H9 (cell line): Measurements from ENCODE around the gene RNF212. TPM values are rescaled to one million over a fixed set of nuclear protein-coding genes. Genes with fewer than 3 reads are reported as not detected.

Source experiments
- DNase-seq: peaks from one replicate; pipeline ENCODE4 v3.0.0-alpha.2; 2017
- H2AFZ ChIP-seq: one replicate; pipeline ENCODE4 v1.6.1; 2013; ENCODE audit warnings: mild to moderate bottlenecking, low read length, control low read depth, moderate library complexity
- H2AK5ac ChIP-seq: 2 replicates; pipeline ENCODE4 v1.6.1; 2013; ENCODE audit warnings: low read length, control low read depth, mixed read lengths; ENCODE audit not compliant: insufficient read length
- H2BK120ac ChIP-seq: one replicate; pipeline ENCODE4 v1.6.1; 2013; ENCODE audit warnings: low read depth, mild to moderate bottlenecking, low read length, control low read depth, inconsistent platforms; ENCODE audit not compliant: poor library complexity, severe bottlenecking
- H2BK12ac ChIP-seq: 2 replicates; pipeline ENCODE4 v1.6.1; 2013; ENCODE audit warnings: low read length, control low read depth, mixed read lengths, low read depth; ENCODE audit not compliant: insufficient read length
- H2BK15ac ChIP-seq: 2 replicates; pipeline ENCODE4 v1.6.1; 2013; ENCODE audit warnings: low read depth, low read length, control low read depth
- H2BK20ac ChIP-seq: one replicate; pipeline ENCODE4 v1.6.1; 2013; ENCODE audit warnings: low read depth, mild to moderate bottlenecking, low read length, control low read depth, inconsistent platforms; ENCODE audit not compliant: poor library complexity, severe bottlenecking
- H2BK5ac ChIP-seq: 2 replicates; pipeline ENCODE4 v1.6.1; 2013; ENCODE audit warnings: low read length, control low read depth, mixed read lengths; ENCODE audit not compliant: insufficient read length
- H3K14ac ChIP-seq: 2 replicates; pipeline ENCODE4 v1.6.1; 2013; ENCODE audit warnings: low read length, control low read depth; ENCODE audit not compliant: insufficient read depth
- H3K18ac ChIP-seq: 2 replicates; pipeline ENCODE4 v1.6.1; 2013; ENCODE audit warnings: low read depth, mild to moderate bottlenecking, mixed read lengths, low read length, control low read depth; ENCODE audit not compliant: insufficient read length
- H3K23ac ChIP-seq: 2 replicates; pipeline ENCODE4 v1.6.1; 2013; ENCODE audit warnings: low read length, control low read depth, mixed read lengths, low read depth; ENCODE audit not compliant: insufficient read length
- H3K23me2 ChIP-seq: 2 replicates; pipeline ENCODE4 v1.6.1; 2013; ENCODE audit warnings: low read depth, mild to moderate bottlenecking, mixed read lengths, low read length, control low read depth; ENCODE audit not compliant: insufficient read length, poor library complexity, severe bottlenecking
- H3K27ac ChIP-seq: 2 replicates; pipeline ENCODE4 v1.5.1; 2013; ENCODE audit warnings: low read length, control low read depth, mixed read lengths, low read depth; ENCODE audit not compliant: insufficient read length
- H3K27me3 ChIP-seq: 2 replicates; pipeline ENCODE4 v1.6.1; 2013; ENCODE audit warnings: low read length, control low read depth, inconsistent platforms; ENCODE audit not compliant: insufficient read depth
- H3K4ac ChIP-seq: 2 replicates; pipeline ENCODE4 v1.6.1; 2013; ENCODE audit warnings: low read depth, mild to moderate bottlenecking, control low read depth, inconsistent platforms, low read length, moderate library complexity
- H3K4me1 ChIP-seq: 2 replicates; pipeline ENCODE4 v1.6.1; 2013; ENCODE audit warnings: low read length, control low read depth, inconsistent platforms; ENCODE audit not compliant: insufficient read depth
- H3K4me2 ChIP-seq: 2 replicates; pipeline ENCODE4 v1.6.1; 2013; ENCODE audit warnings: low read length, control low read depth, mixed read lengths; ENCODE audit not compliant: insufficient read length, insufficient read depth
- H3K56ac ChIP-seq: 2 replicates; pipeline ENCODE4 v1.6.1; 2013; ENCODE audit warnings: low read depth, mild to moderate bottlenecking, mixed read lengths, low read length, control low read depth; ENCODE audit not compliant: insufficient read length
- H3K79me1 ChIP-seq: 2 replicates; pipeline ENCODE4 v1.6.1; 2013; ENCODE audit warnings: low read depth, mild to moderate bottlenecking, moderate library complexity, low read length, control low read depth, inconsistent platforms; ENCODE audit not compliant: insufficient read depth, poor library complexity, severe bottlenecking
- H3K79me2 ChIP-seq: 2 replicates; pipeline ENCODE4 v1.6.1; 2013; ENCODE audit warnings: low read length, control low read depth, inconsistent platforms; ENCODE audit not compliant: insufficient read depth
- H3K9ac ChIP-seq: 2 replicates; pipeline ENCODE4 v1.6.1; 2013; ENCODE audit warnings: low read length, control low read depth, mixed read lengths; ENCODE audit not compliant: insufficient read length; ENCODE audit errors: extremely low read depth
- H3K9me3 ChIP-seq: one replicate; pipeline ENCODE4 v1.6.1; 2013; ENCODE audit warnings: low read depth, low read length, inconsistent platforms; ENCODE audit not compliant: control insufficient read depth
- H3T11ph ChIP-seq: one replicate; pipeline ENCODE4 v1.6.1; 2013; ENCODE audit warnings: mild to moderate bottlenecking, low read length, control low read depth, inconsistent platforms
- H4K20me1 ChIP-seq: one replicate; pipeline ENCODE4 v1.6.1; 2013; ENCODE audit not compliant: control insufficient read depth, insufficient read length, insufficient read depth
- H4K5ac ChIP-seq: 2 replicates; pipeline ENCODE4 v1.6.1; 2013; ENCODE audit warnings: low read depth, mild to moderate bottlenecking, mixed read lengths, low read length, control low read depth; ENCODE audit not compliant: insufficient read length
- H4K8ac ChIP-seq: replicated peaks from 2 replicates; pipeline ENCODE4 v1.6.1; 2013; ENCODE audit warnings: low read length, control low read depth, mixed read lengths, low read depth; ENCODE audit not compliant: insufficient read length
- H4K91ac ChIP-seq: 2 replicates; pipeline ENCODE4 v1.6.1; 2013; ENCODE audit warnings: low read depth, mild to moderate bottlenecking, moderate library complexity, mixed read lengths, low read length, control low read depth; ENCODE audit not compliant: insufficient read length
- H3K27ac Mint-ChIP-seq, 3 experiments: 2 replicates in 2 of 3; 3 replicates in 1 of 3; pipeline ENCODE4 v1.8.0; 2020 to 2021; ENCODE audit warnings: mixed read lengths in 3 of 3, mild to moderate bottlenecking in 1 of 3, moderate library complexity in 1 of 3
- H3K27me3 Mint-ChIP-seq: 2 replicates; pipeline ENCODE4 v1.8.0; 2021; ENCODE audit warnings: low read depth, mild to moderate bottlenecking, moderate library complexity, mixed read lengths
- H3K36me3 Mint-ChIP-seq, 3 experiments: 2 replicates in 2 of 3; 3 replicates in 1 of 3; pipeline ENCODE4 v1.8.0; 2020 to 2021; ENCODE audit warnings: low read depth in 3 of 3, mixed read lengths in 3 of 3; ENCODE audit not compliant: insufficient read depth in 1 of 3
- H3K4me1 Mint-ChIP-seq, 2 experiments: 2 replicates each; pipeline ENCODE4 v1.8.0; 2020; ENCODE audit warnings: mixed read lengths in 2 of 2
- H3K4me3 Mint-ChIP-seq, 2 experiments: 2 replicates in 1 of 2; 3 replicates in 1 of 2; pipeline ENCODE4 v1.8.0; 2020 to 2021; ENCODE audit warnings: mild to moderate bottlenecking in 2 of 2, mixed read lengths in 2 of 2, moderate library complexity in 1 of 2
- H3K9me3 Mint-ChIP-seq, 2 experiments: 2 replicates in 1 of 2; 3 replicates in 1 of 2; pipeline ENCODE4 v1.8.0; 2020; ENCODE audit warnings: mild to moderate bottlenecking in 2 of 2, mixed read lengths in 2 of 2, moderate library complexity in 1 of 2
- CTCF ChIP-seq: fragments of 200-600 bp; sonication (generic); conservative IDR thresholded peaks from 3 replicates; pipeline ENCODE4 v1.8.0; 2021; ENCODE audit warnings: antibody characterized with exemption, mild to moderate bottlenecking
- WGBS: extraction: QIAGEN DNeasy Blood & Tissue Kit; methylation state at CpG from one replicate; pipeline ENCODE4 v1.1.7; 2013; ENCODE audit warnings: missing lambda C conversion rate, low lambda C conversion rate, mixed read lengths; ENCODE audit not compliant: insufficient read length; ENCODE audit errors: extremely low coverage; 5-methylcytosine and 5-hydroxymethylcytosine counted together
- total RNA-seq: library from RNA; stranded (reverse); gene quantifications from 2 replicates; pipeline ENCODE4 v1.2.1, GENCODE V29; 2021

The RNF212 gene
- total RNA-seq, 1 experiment from 2014 or later = 3.0 TPM

- no peak for TF ChIP-seq CTCF
- Mint-ChIP-seq H3K4me3 (no peak overlapping the region), H3K27ac (no peak overlapping the region), H3K4me1 (peaks cover 4 to 10% of the 10 kb centered on the region in 2 experiments; a peak in 2 of 4 replicates), H3K27me3 (peaks cover 66% of the 10 kb centered on the region), H3K36me3 (no peaks in the 10 kb centered on the region; a peak in 1 of 7 replicates), H3K9me3 (peaks cover 0 to under 1% of the 10 kb centered on the region in 2 experiments; a peak in 2 of 5 replicates)
- Histone ChIP-seq H4K91ac (no peak overlapping the region), H3K79me2 (no peaks in the 10 kb centered on the region), H3K23ac (no peak overlapping the region), H4K5ac (no peak overlapping the region), H3K9me3 (no peaks in the 10 kb centered on the region), H2AFZ (no peak overlapping the region), H2BK120ac (no peak overlapping the region), H3K23me2 (no peaks in the 10 kb centered on the region), H3K9ac (no peak overlapping the region), H2BK12ac (no peak overlapping the region), H2AK5ac (no peak overlapping the region), H2BK20ac (no peak overlapping the region), H3K79me1 (no peaks in the 10 kb centered on the region), H3K4me1 (no peaks in the 10 kb centered on the region), H3K27me3 (no peaks in the 10 kb centered on the region; the same call in 1 of the 2 replicates), H2BK15ac (no peak overlapping the region), H4K8ac (no peak overlapping the region), H3K27ac (no peak overlapping the region), H4K20me1 (no peaks in the 10 kb centered on the region), H3K56ac (no peak overlapping the region), H3K4ac (no peak overlapping the region), H3K14ac (no peak overlapping the region), H3K4me2 (no peak overlapping the region), H3T11ph (no peak overlapping the region), H2BK5ac (no peak overlapping the region), H3K18ac (no peak overlapping the region)
- WGBS = no CpG with 5 or more reads among the region's 28 CpGs
- DNase-seq = peak; percentile 20
Measured at GRCh38 chr4:1056671-1057402, 56.5 kb downstream of the RNF212 start.
